ENCODE measurements around the gene EEA1. TPM values are rescaled to one million over a fixed set of nuclear protein-coding genes. Genes with fewer than 3 reads are reported as not detected.

EEA1 gene
- total RNA-seq, 1 experiment from 2014 or later, result 7.9 TPM

DNA sequence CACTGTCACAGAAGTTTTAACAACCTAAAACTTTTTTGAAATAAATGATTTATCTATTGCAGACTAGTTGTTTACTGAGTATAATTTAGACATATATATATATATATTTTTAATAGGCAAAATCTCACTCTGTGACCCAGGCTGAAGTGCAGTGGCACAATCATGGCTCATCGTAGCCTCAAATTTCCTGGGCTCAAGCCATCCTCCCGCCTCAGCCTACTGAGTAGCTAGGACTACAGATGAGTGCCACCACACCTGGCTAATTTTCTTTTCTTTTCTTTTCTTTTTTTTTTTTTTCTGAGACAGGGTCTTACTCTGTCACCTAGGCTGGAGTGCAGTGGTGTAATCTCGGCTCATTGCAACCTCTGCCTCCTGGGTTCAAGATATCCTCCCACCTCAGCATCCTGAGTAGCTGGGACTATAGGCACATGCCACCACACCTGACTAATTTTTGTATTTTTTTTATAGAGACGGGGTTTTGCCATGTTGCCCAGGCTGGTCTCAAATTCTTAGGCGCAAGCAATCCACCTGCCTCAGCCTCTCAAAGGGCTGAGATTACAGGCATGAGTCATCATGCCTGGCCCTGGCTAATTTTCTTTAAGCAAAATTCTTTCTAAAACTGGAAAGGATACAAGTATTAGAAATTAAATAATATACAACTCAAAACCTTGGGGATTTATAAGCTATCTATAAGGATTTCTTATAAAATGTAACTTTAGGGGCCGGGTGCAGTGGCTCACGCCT lies 23.1 kb downstream of the EEA1 start:
- Histone ChIP-seq H3K4me3 (ENCODE audit: low read length) (no peak overlapping the region), H3K4me1 (ENCODE audit: insufficient read depth, low read length) (no peaks in the 10 kb centered on the region), H2AFZ (ENCODE audit: low read length) (no peak overlapping the region), H3K79me2 (ENCODE audit: low read length) (peaks cover 85% of the 10 kb centered on the region), H3K36me3 (ENCODE audit: low read depth, low read length) (no peaks in the 10 kb centered on the region; the same call in 1 of the 2 replicates), H3K27me3 (ENCODE audit: low read length) (no peaks in the 10 kb centered on the region), H4K20me1 (ENCODE audit: low read length) (no peaks in the 10 kb centered on the region), H3K9ac (ENCODE audit: low read length) (no peak overlapping the region), H3K4me2 (ENCODE audit: low read length) (no peak overlapping the region), H3K9me3 (ENCODE audit: low read length) (no peaks in the 10 kb centered on the region), H3K9me2 (replicated peaks; ENCODE audit: low read length) (no peaks in the 10 kb centered on the region), H3F3A (ENCODE audit: low read length, unreplicated experiment) (no peaks in the 10 kb centered on the region), H3K27ac (ENCODE audit: low read length) (no peak overlapping the region)
- DNase-seq, result no peak
- intact Hi-C loops (cut with micrococcal nuclease), result no loop called here
- BruUV-seq (replicated peaks), result no TSS peak
- POLR2A ChIA-PET (ENCODE audit: unreplicated experiment), result no interaction called here
- TF ChIP-seq EZH2phosphoT487 (IDR thresholded peaks at IDR 0.05; ENCODE audit: borderline replicate concordance, low read length) (no peak), EZH2 (IDR thresholded peaks at IDR 0.05; ENCODE audit: low read length, unreplicated experiment) (no peak), CTCF (conservative IDR thresholded peaks at IDR 0.05; ENCODE audit: low read depth, low read length) (no peak)
- CTCF ChIA-PET, result no interaction called here
- no peak for ATAC-seq

DNA sequence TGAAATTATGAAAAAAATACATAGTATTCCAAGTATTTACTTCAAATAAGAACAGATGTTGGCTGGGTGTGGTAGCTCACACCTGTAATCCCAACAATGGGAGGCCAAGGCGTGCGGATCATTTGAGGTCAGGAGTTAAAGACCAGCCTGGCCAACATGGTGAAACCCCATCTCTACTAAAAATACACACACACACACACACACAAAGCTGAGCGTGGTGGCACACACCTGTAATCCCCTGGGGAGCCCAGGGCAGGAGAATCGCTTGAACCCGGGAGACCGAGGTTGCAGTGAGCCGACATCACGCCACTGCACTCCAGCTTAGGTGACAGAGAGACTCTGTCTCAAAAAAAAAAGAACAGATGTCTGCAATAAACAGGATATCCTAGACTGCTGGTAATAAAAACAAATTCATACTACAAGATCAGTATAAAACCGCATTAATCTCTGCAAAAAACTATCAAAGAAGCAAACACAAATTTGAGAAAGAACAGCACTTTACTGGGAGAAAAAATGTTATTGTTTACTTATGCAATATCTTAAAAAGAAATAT lies 23.8 kb downstream of the EEA1 start:
- H3K9me3 ChIP-seq (ENCODE audit: low read length), result no peaks in the 10 kb centered on the region
- H3K79me2 ChIP-seq (ENCODE audit: low read length), result peaks cover 82% of the 10 kb centered on the region
- H3K4me3 ChIP-seq (ENCODE audit: low read length), result no peak overlapping the region
- no peak for DNase-seq
- intact Hi-C loops (cut with micrococcal nuclease), result no loop called here
- no peak overlapping the region for H3K9ac ChIP-seq (ENCODE audit: low read length)
- H4K20me1 ChIP-seq (ENCODE audit: low read length), result no peaks in the 10 kb centered on the region
- ATAC-seq, result no peak
- no TSS peak for BruUV-seq (replicated peaks)
- peaks cover 6% of the 10 kb centered on the region for H3K4me1 ChIP-seq (ENCODE audit: insufficient read depth, low read length)
- TF ChIP-seq CTCF (conservative IDR thresholded peaks at IDR 0.05; ENCODE audit: low read depth, low read length) (no peak), EZH2phosphoT487 (IDR thresholded peaks at IDR 0.05; ENCODE audit: borderline replicate concordance, low read length) (no peak), EZH2 (IDR thresholded peaks at IDR 0.05; ENCODE audit: low read length, unreplicated experiment) (no peak)
- H3K36me3 ChIP-seq (ENCODE audit: low read depth, low read length), result no peaks in the 10 kb centered on the region; the same call in 1 of the 2 replicates
- CTCF ChIA-PET, result no interaction called here
- peaks cover under 1% of the 10 kb centered on the region for H3F3A ChIP-seq (ENCODE audit: low read length, unreplicated experiment)
- POLR2A ChIA-PET (ENCODE audit: unreplicated experiment), result no interaction called here
- no peak overlapping the region for H2AFZ ChIP-seq (ENCODE audit: low read length)
- H3K4me2 ChIP-seq (ENCODE audit: low read length), result no peak overlapping the region
- H3K9me2 ChIP-seq (replicated peaks; ENCODE audit: low read length), result no peaks in the 10 kb centered on the region
- no peaks in the 10 kb centered on the region for H3K27me3 ChIP-seq (ENCODE audit: low read length)
- H3K27ac ChIP-seq (ENCODE audit: low read length), result no peak overlapping the region

GRCh38 chr12:92900941-92901340 lies 28.2 kb downstream of the EEA1 start:
- Histone ChIP-seq H3K9me3 (ENCODE audit: low read length) (no peaks in the 10 kb centered on the region), H3K79me2 (ENCODE audit: low read length) (peaks cover 63% of the 10 kb centered on the region), H3K4me1 (ENCODE audit: insufficient read depth, low read length) (peaks cover 30% of the 10 kb centered on the region), H3K9me2 (replicated peaks; ENCODE audit: low read length) (no peaks in the 10 kb centered on the region), H3K27me3 (ENCODE audit: low read length) (no peaks in the 10 kb centered on the region), H4K20me1 (ENCODE audit: low read length) (no peaks in the 10 kb centered on the region), H3K27ac (ENCODE audit: low read length) (no peak overlapping the region), H3K4me2 (ENCODE audit: low read length) (no peak overlapping the region), H3K9ac (ENCODE audit: low read length) (no peak overlapping the region), H3F3A (ENCODE audit: low read length, unreplicated experiment) (peaks cover 10% of the 10 kb centered on the region), H3K4me3 (ENCODE audit: low read length) (no peak overlapping the region), H3K36me3 (ENCODE audit: low read depth, low read length) (no peaks in the 10 kb centered on the region), H2AFZ (ENCODE audit: low read length) (no peak overlapping the region)
- ChIA-PET POLR2A (ENCODE audit: unreplicated experiment) (no interaction called here), CTCF (no interaction called here)
- intact Hi-C loops (cut with micrococcal nuclease), result no loop called here
- TF ChIP-seq CTCF (conservative IDR thresholded peaks at IDR 0.05; ENCODE audit: low read depth, low read length) (no peak), EZH2phosphoT487 (IDR thresholded peaks at IDR 0.05; ENCODE audit: borderline replicate concordance, low read length) (no peak), EZH2 (IDR thresholded peaks at IDR 0.05; ENCODE audit: low read length, unreplicated experiment) (no peak)
- ATAC-seq (no peak), DNase-seq (no peak)
- BruUV-seq (replicated peaks), result no TSS peak

Data from PC-3 (cell line).